ENCODE measurements around the gene KRT6B.

DNA sequence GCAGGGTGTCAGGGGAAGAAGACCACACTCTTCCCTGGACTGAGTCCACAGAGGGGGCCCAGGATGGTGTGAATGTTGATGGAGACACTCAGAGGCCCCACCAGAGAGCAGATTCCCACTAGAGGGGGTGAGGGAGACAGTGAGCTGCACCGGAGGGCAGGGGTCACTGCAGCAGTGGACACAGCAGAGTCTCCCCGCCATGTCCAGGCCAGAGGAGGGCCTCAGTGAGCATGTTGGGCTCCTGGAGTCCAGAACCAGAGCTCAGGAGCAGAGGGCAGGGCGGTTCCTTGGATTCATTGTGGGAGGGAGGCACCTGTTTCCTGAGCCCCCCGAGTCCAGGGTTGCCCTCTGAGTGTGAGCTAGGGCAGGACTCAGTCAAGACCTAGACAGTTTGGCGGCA lies 44.0 kb downstream of the KRT6B start:
- TF ChIP-seq POLR2A (IDR thresholded peaks at IDR 0.05), result no peak
- TF ChIP-seq POLR2AphosphoS5 (IDR thresholded peaks at IDR 0.05), result no peak
- TF ChIP-seq, protein P1, sequence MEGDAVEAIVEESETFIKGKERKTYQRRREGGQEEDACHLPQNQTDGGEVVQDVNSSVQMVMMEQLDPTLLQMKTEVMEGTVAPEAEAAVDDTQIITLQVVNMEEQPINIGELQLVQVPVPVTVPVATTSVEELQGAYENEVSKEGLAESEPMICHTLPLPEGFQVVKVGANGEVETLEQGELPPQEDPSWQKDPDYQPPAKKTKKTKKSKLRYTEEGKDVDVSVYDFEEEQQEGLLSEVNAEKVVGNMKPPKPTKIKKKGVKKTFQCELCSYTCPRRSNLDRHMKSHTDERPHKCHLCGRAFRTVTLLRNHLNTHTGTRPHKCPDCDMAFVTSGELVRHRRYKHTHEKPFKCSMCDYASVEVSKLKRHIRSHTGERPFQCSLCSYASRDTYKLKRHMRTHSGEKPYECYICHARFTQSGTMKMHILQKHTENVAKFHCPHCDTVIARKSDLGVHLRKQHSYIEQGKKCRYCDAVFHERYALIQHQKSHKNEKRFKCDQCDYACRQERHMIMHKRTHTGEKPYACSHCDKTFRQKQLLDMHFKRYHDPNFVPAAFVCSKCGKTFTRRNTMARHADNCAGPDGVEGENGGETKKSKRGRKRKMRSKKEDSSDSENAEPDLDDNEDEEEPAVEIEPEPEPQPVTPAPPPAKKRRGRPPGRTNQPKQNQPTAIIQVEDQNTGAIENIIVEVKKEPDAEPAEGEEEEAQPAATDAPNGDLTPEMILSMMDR (IDR thresholded peaks at IDR 0.05), result no peak
- TF ChIP-seq EP300 (IDR thresholded peaks at IDR 0.05), result no peak

All from sigmoid colon (tissue), 4 donors.